ENCODE measurements around the gene MGAT1. TPM values are rescaled to one million over a fixed set of nuclear protein-coding genes. Genes with fewer than 3 reads are reported as not detected.

MGAT1 gene
- total and polyA plus RNA-seq, 2 experiments from 2014 or later, result 23.7 to 81.4 TPM

DNA sequence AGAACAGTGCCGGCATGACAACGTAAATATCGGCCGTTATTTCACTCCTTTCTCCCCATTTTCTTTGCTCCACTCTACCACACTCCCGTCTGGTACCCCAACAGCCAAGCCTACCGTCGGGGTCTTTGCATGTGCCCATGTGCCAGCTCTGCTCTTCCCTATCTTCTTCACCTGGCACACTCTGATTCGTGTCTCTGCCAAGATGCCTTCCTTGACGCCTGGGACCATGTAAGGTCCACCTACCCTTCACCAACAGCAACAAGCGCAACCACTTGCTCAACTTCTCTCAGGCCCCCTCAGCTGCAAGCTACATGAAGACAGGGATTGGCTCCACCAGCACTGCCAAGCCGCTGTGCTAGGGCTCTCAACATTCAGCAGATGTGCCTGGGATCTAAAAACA is 4.4 kb downstream of the MGAT1 start (continued):
- no peak for TF ChIP-seq CTCF (conservative IDR thresholded peaks at IDR 0.05; ENCODE audit: low read depth in 2 of 2)
- TF ChIP-seq NANOG (IDR thresholded peaks at IDR 0.05; ENCODE audit: borderline replicate concordance), result no peak
- no peak for TF ChIP-seq CREB1 (CRISPR knock-in tag; IDR thresholded peaks at IDR 0.05; ENCODE audit: low read depth)
- TF ChIP-seq ZNF114 (CRISPR knock-in tag; IDR thresholded peaks at IDR 0.05), result no peak
- TF ChIP-seq, protein P1, sequence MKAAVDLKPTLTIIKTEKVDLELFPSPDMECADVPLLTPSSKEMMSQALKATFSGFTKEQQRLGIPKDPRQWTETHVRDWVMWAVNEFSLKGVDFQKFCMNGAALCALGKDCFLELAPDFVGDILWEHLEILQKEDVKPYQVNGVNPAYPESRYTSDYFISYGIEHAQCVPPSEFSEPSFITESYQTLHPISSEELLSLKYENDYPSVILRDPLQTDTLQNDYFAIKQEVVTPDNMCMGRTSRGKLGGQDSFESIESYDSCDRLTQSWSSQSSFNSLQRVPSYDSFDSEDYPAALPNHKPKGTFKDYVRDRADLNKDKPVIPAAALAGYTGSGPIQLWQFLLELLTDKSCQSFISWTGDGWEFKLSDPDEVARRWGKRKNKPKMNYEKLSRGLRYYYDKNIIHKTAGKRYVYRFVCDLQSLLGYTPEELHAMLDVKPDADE (IDR thresholded peaks at IDR 0.05), result no peak
- no peak for TF ChIP-seq EZH2 (IDR thresholded peaks at IDR 0.05; ENCODE audit: low read depth, unreplicated experiment)
- TF ChIP-seq REST (IDR thresholded peaks at IDR 0.05; ENCODE audit: unreplicated experiment), result no peak

- Mint-ChIP-seq H3K4me3 (no peak overlapping the region), H3K27ac (no peak overlapping the region), H3K27me3 (ENCODE audit: insufficient read depth, low read depth, poor library complexity) (peaks cover 6% of the 10 kb centered on the region), H3K36me3 (ENCODE audit: low read depth) (peaks cover 16% of the 10 kb centered on the region), H3K9me3 (no peaks in the 10 kb centered on the region), H3K4me1 (peaks cover 50% of the 10 kb centered on the region)
- Histone ChIP-seq H3K9me2 (ENCODE audit: insufficient read depth) (no peaks in the 10 kb centered on the region), H3K79me2 (replicated peaks; ENCODE audit: insufficient read depth) (peaks cover 89% of the 10 kb centered on the region), H3K36me3 (ENCODE audit: insufficient read depth) (no peaks in the 10 kb centered on the region), H3K27me3 (ENCODE audit: insufficient read depth) (no peaks in the 10 kb centered on the region), H3F3A (replicated peaks; ENCODE audit: low read depth) (0 out of 2 replicates have a peak, but pooled peaks cover 2% of the 10 kb centered on the region), H3K4me3 (no peak overlapping the region), H3K27ac (ENCODE audit: low read depth) (no peak overlapping the region), H3K4me1 (ENCODE audit: insufficient read depth) (peaks cover 15% of the 10 kb centered on the region), H4K20me1 (replicated peaks; ENCODE audit: insufficient read depth) (peaks cover 66% of the 10 kb centered on the region), H3K4me2 (no peak overlapping the region), H2AFZ (no peak overlapping the region)
- TF ChIP-seq ZNF331 (CRISPR knock-in tag; IDR thresholded peaks at IDR 0.05; ENCODE audit: low read depth), result no peak
- TF ChIP-seq STAT1 (IDR thresholded peaks at IDR 0.05; ENCODE audit: unreplicated experiment), result no peak
- TF ChIP-seq CTCF (conservative IDR thresholded peaks at IDR 0.05; ENCODE audit: low read depth in 2 of 2), result no peak
- ATAC-seq (no peak), DNase-seq (ENCODE audit: low spot score) (no peak)
Measured at GRCh38 chr5:180797256-180798192, 5.1 kb downstream of the MGAT1 start.
